HepG2 (cell line): ENCODE measurements around the gene KLRK1. TPM values are rescaled to one million over a fixed set of nuclear protein-coding genes. Genes with fewer than 3 reads are reported as not detected.

Experiments
- CEBPG ChIP-seq: IDR thresholded peaks from 2 replicates; pipeline ENCODE4 v1.6.1; 2016
- ETV5 ChIP-seq: IDR thresholded peaks from 2 replicates; pipeline ENCODE4 v1.6.1; 2018; ENCODE audit warnings: missing biosample characterization, missing genetic modification reagents, inconsistent platforms, borderline replicate concordance
- FOSL2 ChIP-seq: sonication (generic); formaldehyde crosslinking; IDR thresholded peaks from 2 replicates; pipeline ENCODE4 v1.4.0; 2020; ENCODE audit warnings: missing genetic modification reagents
- GABPB1 ChIP-seq: IDR thresholded peaks from 2 replicates; pipeline ENCODE4 v1.6.1; 2016; ENCODE audit warnings: mild to moderate bottlenecking, missing genetic modification reagents, moderate library complexity, missing compliant biosample characterization
- GTF3A ChIP-seq: sonication (generic); formaldehyde crosslinking; conservative IDR thresholded peaks from 2 replicates; pipeline ENCODE4 v1.4.0; 2020; ENCODE audit warnings: mild to moderate bottlenecking, missing genetic modification reagents
- HOXA9 ChIP-seq: sonication (generic); formaldehyde crosslinking; IDR thresholded peaks from 2 replicates; pipeline ENCODE4 v1.8.1; 2022; ENCODE audit warnings: missing genetic modification reagents, mild to moderate bottlenecking, moderate library complexity, borderline replicate concordance
- KLF13 ChIP-seq: sonication (generic); formaldehyde crosslinking; IDR thresholded peaks from 2 replicates; pipeline ENCODE4 v1.4.0; 2020; ENCODE audit warnings: mild to moderate bottlenecking, missing genetic modification reagents
- MED1 ChIP-seq: sonication (generic); formaldehyde crosslinking; IDR thresholded peaks from 2 replicates; pipeline ENCODE4 v1.4.0; 2020; ENCODE audit warnings: missing genetic modification reagents
- MED13 ChIP-seq: sonication (generic); formaldehyde crosslinking; IDR thresholded peaks from 2 replicates; pipeline ENCODE4 v1.5.0; 2020; ENCODE audit warnings: missing genetic modification reagents
- MEIS2 ChIP-seq: sonication (generic); formaldehyde crosslinking; IDR thresholded peaks from 2 replicates; pipeline ENCODE4 v1.9.0; 2021; ENCODE audit warnings: mild to moderate bottlenecking, missing genetic modification reagents
- NAIF1 ChIP-seq: sonication (generic); formaldehyde crosslinking; IDR thresholded peaks from 2 replicates; pipeline ENCODE4 v1.5.0; 2020; ENCODE audit warnings: mild to moderate bottlenecking, missing genetic modification reagents, borderline replicate concordance
- NFYC ChIP-seq: IDR thresholded peaks from 2 replicates; pipeline ENCODE4 v1.6.1; 2016; ENCODE audit warnings: missing genetic modification reagents, missing compliant biosample characterization
- POLR2AphosphoS5 ChIP-seq: IDR thresholded peaks from 2 replicates; pipeline ENCODE4 v1.6.1; 2012; ENCODE audit warnings: low read depth, low read length
- RARA ChIP-seq: IDR thresholded peaks from 2 replicates; pipeline ENCODE4 v1.6.1; 2016; ENCODE audit warnings: missing genetic modification reagents, missing compliant biosample characterization
- SCMH1 ChIP-seq: sonication (generic); formaldehyde crosslinking; IDR thresholded peaks from 2 replicates; pipeline ENCODE4 v1.9.0; 2021; ENCODE audit warnings: missing genetic modification reagents, mild to moderate bottlenecking, borderline replicate concordance
- STAG1 ChIP-seq: sonication (generic); formaldehyde crosslinking; IDR thresholded peaks from 2 replicates; pipeline ENCODE4 v1.4.0; 2020; ENCODE audit warnings: missing genetic modification reagents
- ZBTB3 ChIP-seq: sonication (generic); formaldehyde crosslinking; IDR thresholded peaks from 2 replicates; pipeline ENCODE4 v1.4.0; 2020; ENCODE audit warnings: low read depth, mild to moderate bottlenecking, moderate library complexity, missing genetic modification reagents, borderline replicate concordance
- ZFP36L1 ChIP-seq: sonication (generic); formaldehyde crosslinking; IDR thresholded peaks from 2 replicates; pipeline ENCODE4 v1.8.0; 2022; ENCODE audit warnings: mild to moderate bottlenecking, missing genetic modification reagents, moderate library complexity
- ZMAT3 ChIP-seq: sonication (generic); formaldehyde crosslinking; conservative IDR thresholded peaks from 2 replicates; pipeline ENCODE4 v1.7.0; 2021; ENCODE audit warnings: missing genetic modification reagents
- ZNF12 ChIP-seq: sonication (generic); formaldehyde crosslinking; IDR thresholded peaks from 2 replicates; pipeline ENCODE4 v1.5.0; 2020; ENCODE audit warnings: missing genetic modification reagents
- ZNF136 ChIP-seq: sonication (generic); formaldehyde crosslinking; IDR thresholded peaks from 2 replicates; pipeline ENCODE4 v1.8.1; 2022; ENCODE audit warnings: low read depth, mild to moderate bottlenecking, moderate library complexity, missing genetic modification reagents
- ZNF547 ChIP-seq: sonication (generic); formaldehyde crosslinking; IDR thresholded peaks from 2 replicates; pipeline ENCODE4 v1.5.1; 2020; ENCODE audit warnings: mild to moderate bottlenecking, missing genetic modification reagents
- ZNF780A ChIP-seq: sonication (generic); formaldehyde crosslinking; IDR thresholded peaks from 2 replicates; pipeline ENCODE4 v1.8.0; 2022; ENCODE audit warnings: mild to moderate bottlenecking, missing genetic modification reagents, moderate library complexity
- ZNF816 ChIP-seq: sonication (generic); formaldehyde crosslinking; IDR thresholded peaks from 2 replicates; pipeline ENCODE4 v1.8.0; 2022; ENCODE audit warnings: missing genetic modification reagents, mild to moderate bottlenecking, borderline replicate concordance
- ZSCAN12 ChIP-seq: sonication (generic); formaldehyde crosslinking; IDR thresholded peaks from 2 replicates; pipeline ENCODE4 v1.9.0; 2021; ENCODE audit warnings: mild to moderate bottlenecking, missing genetic modification reagents
- ZSCAN21 ChIP-seq: sonication (generic); formaldehyde crosslinking; IDR thresholded peaks from 2 replicates; pipeline ENCODE4 v1.8.0; 2022; ENCODE audit warnings: mild to moderate bottlenecking, missing genetic modification reagents, moderate library complexity, borderline replicate concordance
- polyA plus RNA-seq, 8 experiments: library from polyadenylated mRNA; depleted of rRNA in 3 of 8; stranded (reverse) in 7 of 8; unstranded in 1 of 8; fragments of >200 nt; fragmentation: Illumina TruSeq in 4 of 8; extraction: Trizol in 4 of 8; gene quantifications; 2 replicates each; pipeline versions ENCODE4 v1.2.1 to v1.2.3, GENCODE V29; 2011 to 2016; ENCODE audit warnings: low read depth in 4 of 8, missing spikeins in 1 of 8, mixed read lengths in 1 of 8; ENCODE audit not compliant: insufficient read depth in 1 of 8
- total RNA-seq, 5 experiments: library from RNA; depleted of rRNA; stranded (reverse); fragments of >200 nt; fragmentation: Illumina TruSeq; extraction: Trizol; gene quantifications; 2 replicates each; pipeline ENCODE4 v1.2.3, GENCODE V29; 2016; ENCODE audit warnings: low read depth in 1 of 5
- TF ChIP-seq, protein P1 (sequence below): sonication (generic); formaldehyde crosslinking; IDR thresholded peaks from 2 replicates; pipeline ENCODE4 v1.4.0; 2020; ENCODE audit warnings: mild to moderate bottlenecking, missing genetic modification reagents
- TF ChIP-seq, protein P2 (sequence below): sonication (generic); formaldehyde crosslinking; IDR thresholded peaks from 2 replicates; pipeline ENCODE4 v1.5.0; 2020; ENCODE audit warnings: missing genetic modification reagents
- TF ChIP-seq, protein P3 (sequence below): sonication (generic); formaldehyde crosslinking; IDR thresholded peaks from 2 replicates; pipeline ENCODE4 v1.8.1; 2022; ENCODE audit warnings: mild to moderate bottlenecking, missing genetic modification reagents

KLRK1 gene
- total and polyA plus RNA-seq, 2 of the 13 experiments (the other 11 are each of a cell fraction or from before 2014, with no cell fraction given) = not detected

DNA sequence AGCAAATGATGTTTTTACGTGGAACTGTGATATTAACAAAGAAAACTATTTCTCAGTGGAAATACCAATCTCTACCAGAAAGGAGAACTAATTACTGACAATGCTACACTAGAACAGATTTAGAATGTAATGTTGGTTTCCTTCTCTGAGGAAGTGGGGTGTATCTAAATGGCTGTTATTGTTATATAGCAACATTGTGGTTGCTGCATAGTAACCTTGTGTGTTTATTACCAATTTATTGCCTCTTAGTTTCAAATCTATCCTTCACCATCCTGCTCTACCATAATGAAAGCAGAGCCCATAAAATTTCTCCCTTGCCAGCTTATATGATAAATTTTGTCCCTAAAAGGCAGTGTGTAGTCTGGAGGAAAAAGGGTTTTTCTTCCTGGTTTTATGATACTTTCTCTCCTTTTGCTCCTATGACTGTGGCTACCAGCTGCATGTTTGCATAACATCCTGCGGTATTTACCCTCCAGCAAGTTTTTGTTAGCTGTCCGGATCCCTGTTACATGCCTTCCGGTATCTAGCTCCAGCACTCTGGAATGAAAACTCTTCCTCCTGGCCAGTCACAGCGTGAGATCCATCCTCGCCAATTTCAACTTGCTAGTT is 5.7 kb upstream of the KLRK1 start (continued):
- TF ChIP-seq, protein P1, sequence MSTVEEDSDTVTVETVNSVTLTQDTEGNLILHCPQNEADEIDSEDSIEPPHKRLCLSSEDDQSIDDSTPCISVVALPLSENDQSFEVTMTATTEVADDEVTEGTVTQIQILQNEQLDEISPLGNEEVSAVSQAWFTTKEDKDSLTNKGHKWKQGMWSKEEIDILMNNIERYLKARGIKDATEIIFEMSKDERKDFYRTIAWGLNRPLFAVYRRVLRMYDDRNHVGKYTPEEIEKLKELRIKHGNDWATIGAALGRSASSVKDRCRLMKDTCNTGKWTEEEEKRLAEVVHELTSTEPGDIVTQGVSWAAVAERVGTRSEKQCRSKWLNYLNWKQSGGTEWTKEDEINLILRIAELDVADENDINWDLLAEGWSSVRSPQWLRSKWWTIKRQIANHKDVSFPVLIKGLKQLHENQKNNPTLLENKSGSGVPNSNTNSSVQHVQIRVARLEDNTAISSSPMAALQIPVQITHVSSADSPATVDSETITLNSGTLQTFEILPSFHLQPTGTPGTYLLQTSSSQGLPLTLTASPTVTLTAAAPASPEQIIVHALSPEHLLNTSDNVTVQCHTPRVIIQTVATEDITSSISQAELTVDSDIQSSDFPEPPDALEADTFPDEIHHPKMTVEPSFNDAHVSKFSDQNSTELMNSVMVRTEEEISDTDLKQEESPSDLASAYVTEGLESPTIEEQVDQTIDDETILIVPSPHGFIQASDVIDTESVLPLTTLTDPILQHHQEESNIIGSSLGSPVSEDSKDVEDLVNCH (CRISPR knock-in tag) = no peak
- TF ChIP-seq NAIF1 (no peak), SCMH1 (CRISPR knock-in tag) (no peak), ZNF12 (CRISPR knock-in tag) (peak; percentile 57; the same call in 1 of the 2 replicates), FOSL2 (peak; percentile 55; the same call in 1 of the 2 replicates), GABPB1 (CRISPR knock-in tag) (peak; percentile 33; the same call in 1 of the 2 replicates), NFYC (CRISPR knock-in tag) (0 out of 2 replicates have a peak, but pooled peaks have one; percentile 8), MEIS2 (CRISPR knock-in tag) (no peak), ZSCAN21 (CRISPR knock-in tag) (peak; percentile 86), POLR2AphosphoS5 (no peak), ZNF780A (CRISPR knock-in tag) (no peak), HOXA9 (CRISPR knock-in tag) (no peak), ZNF816 (CRISPR knock-in tag) (no peak), ZBTB3 (CRISPR knock-in tag) (no peak), MED13 (no peak), ETV5 (peak; percentile 93), ZMAT3 (CRISPR knock-in tag) (no peak), GTF3A (no peak), RARA (CRISPR knock-in tag) (peak; percentile 52; the same call in 1 of the 2 replicates), ZSCAN12 (CRISPR knock-in tag) (no peak), MED1 (peak; percentile 39; the same call in 1 of the 2 replicates), ZNF547 (no peak), ZNF136 (no peak), ZFP36L1 (CRISPR knock-in tag) (no peak), KLF13 (no peak), STAG1 (CRISPR knock-in tag) (no peak), CEBPG (CRISPR knock-in tag) (peak; percentile 83)
- TF ChIP-seq, protein P2, sequence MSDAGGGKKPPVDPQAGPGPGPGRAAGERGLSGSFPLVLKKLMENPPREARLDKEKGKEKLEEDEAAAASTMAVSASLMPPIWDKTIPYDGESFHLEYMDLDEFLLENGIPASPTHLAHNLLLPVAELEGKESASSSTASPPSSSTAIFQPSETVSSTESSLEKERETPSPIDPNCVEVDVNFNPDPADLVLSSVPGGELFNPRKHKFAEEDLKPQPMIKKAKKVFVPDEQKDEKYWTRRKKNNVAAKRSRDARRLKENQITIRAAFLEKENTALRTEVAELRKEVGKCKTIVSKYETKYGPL (CRISPR knock-in tag) = peak; percentile 91
- TF ChIP-seq, protein P3, sequence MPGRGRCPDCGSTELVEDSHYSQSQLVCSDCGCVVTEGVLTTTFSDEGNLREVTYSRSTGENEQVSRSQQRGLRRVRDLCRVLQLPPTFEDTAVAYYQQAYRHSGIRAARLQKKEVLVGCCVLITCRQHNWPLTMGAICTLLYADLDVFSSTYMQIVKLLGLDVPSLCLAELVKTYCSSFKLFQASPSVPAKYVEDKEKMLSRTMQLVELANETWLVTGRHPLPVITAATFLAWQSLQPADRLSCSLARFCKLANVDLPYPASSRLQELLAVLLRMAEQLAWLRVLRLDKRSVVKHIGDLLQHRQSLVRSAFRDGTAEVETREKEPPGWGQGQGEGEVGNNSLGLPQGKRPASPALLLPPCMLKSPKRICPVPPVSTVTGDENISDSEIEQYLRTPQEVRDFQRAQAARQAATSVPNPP (CRISPR knock-in tag) = no peak
